Activated effector memory CD4-positive, alpha-beta T cell treated with Interleukin-2 at 50 U/mL for 16 hours (primary cell): Measurements from ENCODE around the gene STUB1.
A peak's percentile ranks its signal among the peaks of the same experiment; 100 is the strongest.

Experiments used
- DNase-seq: peaks from one replicate; pipeline ENCODE4 v3.0.0-alpha.2; 2020

STUB1 gene

DNA sequence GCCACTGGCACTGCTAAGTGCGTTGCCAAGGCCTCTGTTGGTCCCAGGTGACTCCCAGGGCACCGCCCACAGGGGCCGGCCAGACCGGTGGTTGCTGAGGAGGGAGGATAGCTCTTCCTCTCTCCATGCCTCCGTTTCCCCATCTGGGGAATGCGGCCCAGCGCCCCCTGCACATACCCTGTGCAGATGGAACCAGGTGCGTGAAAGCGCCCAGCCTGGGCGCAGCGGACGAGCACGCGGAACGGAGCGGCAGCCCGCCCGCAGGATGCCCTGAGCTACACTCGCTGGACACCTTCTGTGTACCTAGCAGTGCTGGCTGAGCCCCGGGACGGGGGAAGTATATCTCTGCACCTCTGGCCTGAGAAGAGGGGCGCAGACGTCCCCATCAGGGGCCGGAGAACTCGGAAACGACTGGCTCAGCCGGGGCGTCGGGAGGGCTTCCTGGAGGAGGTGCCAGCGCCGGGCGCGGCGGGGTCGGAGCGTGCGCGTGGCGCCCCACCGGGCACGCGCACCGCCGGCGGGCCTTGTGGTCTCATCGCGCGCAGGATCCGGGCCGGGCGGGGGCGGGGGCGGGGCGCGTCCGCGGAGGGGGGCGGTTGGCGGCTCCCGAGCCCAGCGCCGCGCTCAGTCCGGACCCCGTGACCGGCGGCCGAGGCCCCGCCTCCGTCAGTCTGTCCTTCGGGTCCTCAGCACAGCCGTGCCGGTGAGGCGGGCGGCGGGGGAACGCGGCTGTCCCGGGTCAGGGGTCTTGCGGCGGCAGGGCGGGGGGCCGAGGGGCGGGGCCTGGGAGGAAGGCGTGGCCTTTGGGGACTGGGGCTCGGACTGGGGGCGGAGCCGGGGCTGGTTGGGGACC is 46.5 kb downstream of the STUB1 start, which contains the start of the genes CCDC78 and HAGHL:
TSS of gene CCDC78 (minus strand) at position 6 of the 853 bp plus-strand sequence. CDS start 76 bp downstream, outside the sequence.
TSS of gene HAGHL (plus strand) at position 669 of the 853 bp plus-strand sequence. CDS start 404 bp downstream, outside the sequence.
- peak; percentile 55 for DNase-seq

DNA sequence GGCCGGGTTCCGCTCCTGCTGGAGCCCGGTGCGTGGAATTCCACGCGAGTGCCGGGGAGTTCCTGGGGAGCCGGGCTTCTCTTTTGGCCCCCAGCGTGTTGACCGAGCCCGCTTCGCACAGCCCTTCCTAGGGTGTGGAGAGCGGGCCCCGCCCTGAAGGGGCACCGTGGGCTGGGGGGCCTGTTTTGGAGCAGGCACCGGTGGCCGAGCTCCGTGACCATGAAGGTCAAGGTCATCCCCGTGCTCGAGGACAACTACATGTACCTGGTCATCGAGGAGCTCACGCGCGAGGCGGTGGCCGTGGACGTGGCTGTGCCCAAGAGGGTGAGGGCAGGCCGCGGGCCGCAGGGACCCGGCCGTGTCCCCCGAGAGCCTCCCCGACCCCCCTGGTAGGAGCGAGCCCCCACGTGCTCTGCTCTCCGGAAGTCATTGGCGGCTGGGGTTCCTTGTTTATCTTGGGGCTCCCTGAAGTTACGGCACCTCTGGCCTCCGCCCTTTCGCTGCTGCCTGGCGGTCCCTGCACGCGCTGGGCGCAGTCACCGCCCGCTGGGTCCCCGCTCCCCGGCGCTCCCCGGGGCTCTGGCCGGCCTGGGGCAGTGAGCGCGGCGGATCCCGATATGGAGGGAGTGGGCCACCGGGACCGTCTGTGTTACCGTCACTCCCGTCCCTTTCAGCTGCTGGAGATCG is 47.2 kb downstream of the STUB1 start:
- DNase-seq: no peak

DNA sequence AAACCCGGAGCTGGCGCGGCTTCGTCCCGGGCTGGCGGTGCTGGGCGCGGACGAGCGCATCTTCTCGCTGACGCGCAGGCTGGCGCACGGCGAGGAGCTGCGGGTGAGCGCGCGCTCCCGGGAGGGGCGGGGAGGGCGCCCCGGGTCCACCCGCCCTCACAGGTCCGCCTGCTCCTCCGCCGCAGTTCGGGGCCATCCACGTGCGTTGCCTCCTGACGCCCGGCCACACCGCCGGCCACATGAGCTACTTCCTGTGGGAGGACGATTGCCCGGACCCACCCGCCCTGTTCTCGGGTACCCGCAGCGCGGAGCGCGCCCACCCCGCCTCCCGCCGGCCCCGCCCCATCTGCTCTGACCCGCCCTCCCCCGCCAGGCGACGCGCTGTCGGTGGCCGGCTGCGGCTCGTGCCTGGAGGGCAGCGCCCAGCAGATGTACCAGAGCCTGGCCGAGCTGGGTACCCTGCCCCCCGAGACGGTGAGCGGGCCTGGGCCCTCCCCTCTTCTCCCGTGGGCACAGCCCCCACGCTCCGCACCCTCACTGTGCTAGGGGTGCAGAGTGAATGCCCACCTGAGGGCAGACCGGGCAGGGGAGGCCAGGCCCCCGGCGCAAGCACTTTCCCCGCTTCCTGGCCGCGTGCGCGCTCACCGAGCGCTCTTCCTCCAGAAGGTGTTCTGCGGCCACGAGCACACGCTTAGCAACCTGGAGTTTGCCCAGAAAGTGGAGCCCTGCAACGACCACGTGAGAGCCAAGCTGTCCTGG is 48.1 kb downstream of the STUB1 start:
- DNase-seq: peak; percentile 47

DNA sequence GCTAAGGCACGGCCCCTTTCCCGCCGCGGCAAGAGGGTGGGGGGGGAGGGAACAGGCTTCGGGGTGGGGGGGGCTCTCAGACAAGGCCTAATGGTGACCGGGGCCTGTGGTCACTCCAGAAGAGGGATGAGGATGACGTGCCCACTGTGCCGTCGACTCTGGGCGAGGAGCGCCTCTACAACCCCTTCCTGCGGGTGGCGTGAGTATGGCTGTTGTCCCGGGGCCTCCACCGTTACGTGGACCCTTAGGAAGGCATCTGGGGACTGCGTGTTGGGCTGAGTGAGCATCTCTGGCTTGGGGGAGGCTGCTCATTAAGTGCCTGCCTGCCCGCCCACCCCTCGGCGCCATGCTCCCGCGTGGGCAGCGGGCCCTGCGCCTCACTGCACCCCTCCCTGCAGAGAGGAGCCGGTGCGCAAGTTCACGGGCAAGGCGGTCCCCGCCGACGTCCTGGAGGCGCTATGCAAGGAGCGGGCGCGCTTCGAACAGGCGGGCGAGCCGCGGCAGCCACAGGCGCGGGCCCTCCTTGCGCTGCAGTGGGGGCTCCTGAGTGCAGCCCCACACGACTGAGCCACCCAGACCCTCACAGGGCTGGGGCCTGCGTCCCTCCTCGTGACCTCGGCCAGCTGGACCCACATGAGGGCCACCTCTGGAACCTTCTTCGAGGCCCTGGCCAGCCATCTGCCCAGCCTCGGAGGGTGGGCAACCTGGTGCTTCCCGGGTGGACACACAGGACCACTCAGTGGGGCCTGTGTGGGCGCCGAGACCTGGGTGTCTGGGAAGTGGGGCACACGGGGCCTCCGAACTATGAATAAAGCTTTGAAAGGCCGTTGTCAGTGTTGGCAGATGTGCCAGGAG is 48.9 kb downstream of the STUB1 start:
- no peak for DNase-seq

DNA sequence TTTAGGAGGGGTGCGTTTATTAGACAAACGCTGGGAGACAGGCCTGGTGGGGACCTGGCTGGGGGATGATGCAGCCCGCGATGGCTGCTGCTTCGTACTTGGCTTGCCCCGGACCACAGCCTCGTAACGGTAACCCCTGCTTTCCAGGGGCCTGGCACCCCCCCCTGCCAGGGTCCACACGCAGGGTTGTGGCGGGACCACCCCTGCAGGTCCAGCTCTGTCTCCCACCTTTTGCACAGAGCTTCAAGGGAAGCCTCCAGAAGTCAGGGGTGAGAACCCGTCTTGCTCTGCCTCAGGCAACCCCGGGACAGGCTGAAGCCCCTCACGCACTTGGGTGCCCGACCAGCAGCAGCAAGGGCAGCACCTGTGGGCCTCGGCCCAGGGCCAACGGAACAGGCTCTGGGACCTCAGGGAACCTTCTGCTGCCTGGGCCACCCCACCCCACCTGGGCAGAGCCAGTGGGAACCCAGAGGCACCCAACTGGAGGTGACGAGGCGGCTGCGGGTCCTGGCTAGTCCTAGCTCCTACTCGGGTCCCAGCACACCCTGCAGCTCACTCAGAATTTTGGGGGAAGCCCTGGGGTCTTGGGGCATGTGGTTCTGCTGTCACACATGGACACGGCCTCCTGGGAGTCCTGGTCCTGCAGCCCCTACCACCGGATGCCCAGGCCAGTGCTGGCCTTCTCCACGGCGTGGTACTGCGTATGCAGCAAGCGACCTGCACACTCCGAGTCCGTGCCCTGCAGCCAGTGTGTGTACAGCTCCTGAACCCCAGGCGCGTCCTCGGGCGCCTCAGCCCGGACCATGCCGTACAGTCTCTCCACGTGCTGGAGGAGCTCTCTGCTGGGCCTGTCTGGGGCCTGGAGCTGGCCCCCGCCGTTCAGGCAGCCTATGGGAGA is 49.8 kb downstream of the STUB1 start:
- no peak for DNase-seq

DNA sequence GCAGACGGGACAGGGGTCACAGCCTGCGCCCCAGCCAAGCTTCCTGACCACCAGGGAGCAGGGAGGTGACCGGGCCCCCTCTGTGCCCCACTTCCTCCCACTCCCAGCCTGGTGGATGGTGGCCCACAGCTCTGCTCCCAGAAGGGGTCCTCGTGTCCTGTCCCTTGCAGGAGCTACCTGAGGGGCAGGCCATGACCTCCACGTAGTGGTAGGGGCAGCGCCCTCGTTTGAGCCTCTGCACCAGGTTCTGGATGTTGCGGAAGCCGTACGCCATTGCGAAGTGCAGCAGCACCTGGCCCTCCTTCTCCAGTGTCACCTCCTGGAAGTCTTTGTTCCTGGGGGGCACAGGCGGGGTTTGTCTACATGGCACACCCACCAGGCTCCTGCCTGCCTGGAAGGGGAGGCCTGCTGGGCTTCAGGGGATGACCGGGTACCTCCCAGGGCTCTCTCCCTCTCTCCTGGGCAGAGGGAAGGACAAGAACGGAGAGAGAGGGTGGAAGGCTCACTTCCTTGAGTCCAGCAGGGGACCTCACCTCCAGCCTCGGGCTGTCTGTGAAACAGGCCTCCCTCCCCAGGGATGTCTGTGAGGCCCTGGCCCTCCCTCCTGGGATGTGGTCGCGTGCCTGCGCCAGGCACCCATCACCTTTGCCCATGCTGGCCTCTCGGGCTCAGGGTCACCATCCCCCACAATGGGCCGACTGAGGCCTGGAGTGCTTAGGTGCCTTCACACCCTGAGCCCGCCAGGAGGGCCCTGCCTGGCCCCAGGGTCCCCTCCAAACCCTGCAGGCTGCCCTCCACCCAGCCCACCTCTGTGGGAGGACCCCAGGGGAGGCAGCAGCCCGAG is 50.7 kb downstream of the STUB1 start:
- DNase-seq: no peak

DNA sequence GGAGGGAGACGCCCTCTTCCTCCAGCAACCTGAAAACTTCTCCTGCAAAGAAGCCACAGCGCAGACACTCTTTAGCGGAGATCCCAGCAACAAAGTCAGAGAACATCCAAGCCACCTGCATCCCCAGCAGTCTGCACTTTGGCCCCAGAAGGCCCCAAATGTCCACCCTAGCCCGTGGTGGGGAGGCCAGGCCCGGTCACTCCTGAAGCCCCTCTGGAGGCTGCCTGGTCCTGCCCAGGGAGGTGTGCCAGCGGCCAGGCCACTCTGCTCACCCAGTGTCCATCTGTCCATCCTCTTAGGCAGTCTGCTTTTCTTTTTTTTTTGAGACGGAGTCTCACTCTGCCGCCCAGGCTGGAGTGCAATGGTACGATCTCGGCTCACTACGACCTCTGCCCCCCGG is 52.1 kb downstream of the STUB1 start:
- DNase-seq: no peak
